HepG2 (cell line): Measurements from ENCODE around the gene EPN3. TPM values are rescaled to one million over a fixed set of nuclear protein-coding genes. Genes with fewer than 3 reads are reported as not detected.

Experiments used
- ATAC-seq: fragments of 200-7000 bp; cut with Tn5 transposase; 3 replicates; pipeline ENCODE4 v1.9.1; 2020; ENCODE audit warnings: mild to moderate bottlenecking, moderate library complexity
- BruUV-seq: library from RNA; stranded (reverse); fragments of 400-500 nt; replicated peaks from 2 replicates; lab custom pipeline; 2021; lab: Mats Ljungman, UMichigan
- CTCF ChIA-PET: fragments of 300-600 bp; formaldehyde crosslinking; extraction: SDS; loops from one replicate; lab custom pipeline; 2021; ENCODE audit warnings: low total read pairs, inconsistent platforms, low intra/inter-chr PET ratio; lab: Yijun Ruan, JAX
- POLR2A ChIA-PET: fragments of 350-600 bp; sonication (Branson Sonifier 250); formaldehyde crosslinking; loops from one replicate; lab custom pipeline; 2020; ENCODE audit warnings: antibody characterized with exemption, inconsistent platforms; lab: Yijun Ruan, JAX
- DNase-seq: peaks from one replicate; pipeline ENCODE4 v3.0.0-alpha.2; 2015; ENCODE audit warnings: low spot score
- FAIRE-seq: peaks from 3 replicates; lab custom pipeline; 2011; peaks lifted over from hg19 to GRCh38; lab: Jason Lieb, UNC
- H2AFZ ChIP-seq: one replicate; pipeline ENCODE4 v1.6.1; 2011; ENCODE audit warnings: low read length, inconsistent platforms
- H3K27ac ChIP-seq: fragments of 300-600 bp; 3 replicates; pipeline ENCODE4 v1.8.0; 2011; ENCODE audit warnings: mixed run types, mild to moderate bottlenecking, mixed read lengths, low read length, inconsistent platforms; ENCODE audit not compliant: insufficient read depth; ENCODE audit errors: extremely low read length
- H3K27me3 ChIP-seq, 2 experiments: fragments of 200-600 bp in 1 of 2; 2 replicates in 1 of 2; 3 replicates in 1 of 2; pipeline versions ENCODE4 v1.6.0 to v1.8.0; 2011; ENCODE audit warnings: low read length in 2 of 2, mild to moderate bottlenecking in 2 of 2, moderate library complexity in 2 of 2, inconsistent platforms in 1 of 2; ENCODE audit not compliant: insufficient read depth in 2 of 2, control insufficient read depth in 1 of 2
- H3K36me3 ChIP-seq, 2 experiments: fragments of 200-600 bp in 1 of 2; replicated peaks in 1 of 2; 2 replicates in 1 of 2; 3 replicates in 1 of 2; pipeline versions ENCODE4 v1.5.1 to v1.8.0; 2011; ENCODE audit warnings: low read length in 2 of 2, inconsistent platforms in 1 of 2; ENCODE audit not compliant: insufficient read depth in 2 of 2, control insufficient read depth in 1 of 2
- H3K4me1 ChIP-seq: 2 replicates; pipeline ENCODE4 v1.5.1; 2012; ENCODE audit warnings: low read length, inconsistent platforms; ENCODE audit not compliant: insufficient read depth
- H3K4me2 ChIP-seq: 2 replicates; pipeline ENCODE4 v1.6.0; 2011; ENCODE audit warnings: low read depth, low read length, inconsistent platforms
- H3K4me3 ChIP-seq, 3 experiments: fragments of 200-600 bp in 1 of 3; sonication (generic), shearing (Covaris generic) in 1 of 3; replicated peaks in 1 of 3; 2 replicates each; pipeline ENCODE4 v1.5.1; 2011 to 2016; ENCODE audit warnings: low read length in 3 of 3, inconsistent platforms in 2 of 3, low read depth in 2 of 3, mild to moderate bottlenecking in 2 of 3, control low read depth in 1 of 3, mixed read lengths in 1 of 3; ENCODE audit not compliant: insufficient read depth in 1 of 3
- H3K79me2 ChIP-seq: one replicate; pipeline ENCODE4 v1.6.1; 2011; ENCODE audit warnings: low read length, inconsistent platforms; ENCODE audit not compliant: insufficient read depth
- H3K9ac ChIP-seq: 2 replicates; pipeline ENCODE4 v1.6.0; 2011; ENCODE audit warnings: mild to moderate bottlenecking, low read depth, low read length, inconsistent platforms; ENCODE audit not compliant: insufficient read depth
- H3K9me3 ChIP-seq: 2 replicates; pipeline ENCODE4 v1.5.1; 2012; ENCODE audit warnings: mild to moderate bottlenecking, low read length
- H4K20me1 ChIP-seq: 2 replicates; pipeline ENCODE4 v1.6.0; 2011; ENCODE audit warnings: inconsistent platforms, mild to moderate bottlenecking, low read length, moderate library complexity; ENCODE audit not compliant: insufficient read depth
- GATA4 ChIP-seq: sonication (generic); IDR thresholded peaks from 2 replicates; pipeline ENCODE4 v1.6.1; 2016; ENCODE audit warnings: antibody characterized with exemption, low read depth, borderline replicate concordance
- KLF16 ChIP-seq, 2 experiments: sonication (generic) in 1 of 2; formaldehyde crosslinking in 1 of 2; IDR thresholded peaks; 2 replicates each; pipeline versions ENCODE4 v1.6.1 to v1.8.0; 2016 to 2023; ENCODE audit warnings: missing genetic modification reagents in 2 of 2, missing compliant biosample characterization in 1 of 2
- MXD4 ChIP-seq: IDR thresholded peaks from 2 replicates; pipeline ENCODE4 v1.6.1; 2016; ENCODE audit warnings: mild to moderate bottlenecking, missing biosample characterization, missing genetic modification reagents
- NCOA2 ChIP-seq: sonication (generic); formaldehyde crosslinking; IDR thresholded peaks from 2 replicates; pipeline ENCODE4 v1.8.0; 2022; ENCODE audit warnings: inconsistent platforms
- NR2C2 ChIP-seq: sonication (generic); formaldehyde crosslinking; IDR thresholded peaks from 2 replicates; pipeline ENCODE4 v1.4.0; 2020; ENCODE audit warnings: missing genetic modification reagents, mild to moderate bottlenecking, moderate library complexity, borderline replicate concordance
- NRL ChIP-seq: sonication (generic); formaldehyde crosslinking; IDR thresholded peaks from 2 replicates; pipeline ENCODE4 v1.5.0; 2020; ENCODE audit warnings: missing genetic modification reagents, mild to moderate bottlenecking, moderate library complexity, borderline replicate concordance
- SMC3 ChIP-seq: IDR thresholded peaks from 2 replicates; pipeline ENCODE4 v1.6.1; 2011; ENCODE audit warnings: low read length, improper control_type of control experiment
- SUZ12 ChIP-seq: fragments of 150-350 bp; IDR thresholded peaks from 2 replicates; pipeline ENCODE4 v1.6.1; 2014; ENCODE audit warnings: low read depth, low read length
- ZBTB7B ChIP-seq: sonication (generic); formaldehyde crosslinking; IDR thresholded peaks from 2 replicates; pipeline ENCODE4 v1.4.0; 2020; ENCODE audit warnings: missing genetic modification reagents
- ZNF598 ChIP-seq: sonication (generic); formaldehyde crosslinking; IDR thresholded peaks from 2 replicates; pipeline ENCODE4 v1.5.1; 2020; ENCODE audit warnings: mild to moderate bottlenecking, missing genetic modification reagents, borderline replicate concordance
- WGBS: methylation state at CpG from one replicate; pipeline ENCODE4 v1.1.6; 2017; ENCODE audit warnings: low lambda C conversion rate; 5-methylcytosine and 5-hydroxymethylcytosine counted together
- in situ Hi-C: cut with HindIII; loops from 2 replicates; pipeline ENCODE4 v1.10.0; 2017; ENCODE audit warnings: low pct_unique_long_range_greater_than_20kb; ENCODE audit not compliant: extremely low pct_ligation_motif_present
- intact Hi-C: fragments of 100-400 bp; cut with micrococcal nuclease; formaldehyde crosslinking; loops from one replicate; pipeline ENCODE4 v1.10.0; 2022; ENCODE audit not compliant: unreplicated experiment
- polyA plus RNA-seq, 8 experiments: library from polyadenylated mRNA; depleted of rRNA in 3 of 8; stranded (reverse) in 7 of 8; unstranded in 1 of 8; fragments of >200 nt; fragmentation: Illumina TruSeq in 4 of 8; extraction: Trizol in 4 of 8; gene quantifications; 2 replicates each; pipeline versions ENCODE4 v1.2.1 to v1.2.3, GENCODE V29; 2011 to 2016; ENCODE audit warnings: low read depth in 4 of 8, missing spikeins in 1 of 8, mixed read lengths in 1 of 8; ENCODE audit not compliant: insufficient read depth in 1 of 8
- total RNA-seq, 5 experiments: library from RNA; depleted of rRNA; stranded (reverse); fragments of >200 nt; fragmentation: Illumina TruSeq; extraction: Trizol; gene quantifications; 2 replicates each; pipeline ENCODE4 v1.2.3, GENCODE V29; 2016; ENCODE audit warnings: low read depth in 1 of 5
- TF ChIP-seq, protein P1 (sequence below): sonication (generic); formaldehyde crosslinking; IDR thresholded peaks from 2 replicates; pipeline ENCODE4 v1.5.0; 2020; ENCODE audit warnings: missing genetic modification reagents, mild to moderate bottlenecking, borderline replicate concordance
- TF ChIP-seq, protein P2 (sequence below), 2 experiments: sonication (generic) in 1 of 2; formaldehyde crosslinking in 1 of 2; IDR thresholded peaks; 2 replicates each; pipeline versions ENCODE4 v1.4.0 to v1.6.1; 2018 to 2020; ENCODE audit warnings: missing genetic modification reagents in 2 of 2, borderline replicate concordance in 1 of 2, low read depth in 1 of 2, mild to moderate bottlenecking in 1 of 2, missing biosample characterization in 1 of 2
- TF ChIP-seq, protein P3 (sequence below): IDR thresholded peaks from 2 replicates; pipeline ENCODE4 v1.6.1; 2016; ENCODE audit warnings: low read depth
- TF ChIP-seq, protein P4 (sequence below): sonication (generic); formaldehyde crosslinking; IDR thresholded peaks from 2 replicates; pipeline ENCODE4 v1.5.1; 2020; ENCODE audit warnings: mild to moderate bottlenecking, missing genetic modification reagents, borderline replicate concordance

Gene EPN3
- total and polyA plus RNA-seq, 2 of the 13 experiments (the other 11 are each of a cell fraction or from before 2014, with no cell fraction given) = 0.11 to 0.95 TPM

DNA sequence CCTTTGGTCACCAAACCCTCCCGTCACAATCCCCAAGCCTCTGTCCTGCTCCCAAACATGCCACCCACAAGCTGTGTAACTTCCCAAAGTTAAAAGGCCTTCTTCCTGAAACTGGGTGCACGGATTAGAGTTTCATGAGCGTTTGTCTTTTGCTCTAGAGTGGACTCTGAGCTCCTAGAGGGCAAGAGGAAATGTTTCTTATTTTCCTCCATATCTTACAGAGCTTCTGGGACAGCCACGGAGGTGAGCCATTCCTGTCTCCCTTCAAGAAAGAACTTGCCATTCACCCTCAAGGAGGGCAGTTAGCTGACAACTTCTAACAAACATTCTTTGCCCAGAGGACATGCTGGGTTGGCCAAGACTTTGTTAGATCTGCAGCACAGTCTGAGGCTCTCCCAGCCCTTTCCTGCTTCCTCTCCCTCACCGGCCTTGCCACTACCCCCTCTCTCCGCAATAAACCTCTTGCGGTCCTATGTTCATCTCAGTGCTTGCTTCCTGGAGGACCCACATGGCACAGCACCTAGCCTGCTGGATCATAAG, 26.9 kb upstream of the EPN3 start (continued):
- TF ChIP-seq, protein P1, sequence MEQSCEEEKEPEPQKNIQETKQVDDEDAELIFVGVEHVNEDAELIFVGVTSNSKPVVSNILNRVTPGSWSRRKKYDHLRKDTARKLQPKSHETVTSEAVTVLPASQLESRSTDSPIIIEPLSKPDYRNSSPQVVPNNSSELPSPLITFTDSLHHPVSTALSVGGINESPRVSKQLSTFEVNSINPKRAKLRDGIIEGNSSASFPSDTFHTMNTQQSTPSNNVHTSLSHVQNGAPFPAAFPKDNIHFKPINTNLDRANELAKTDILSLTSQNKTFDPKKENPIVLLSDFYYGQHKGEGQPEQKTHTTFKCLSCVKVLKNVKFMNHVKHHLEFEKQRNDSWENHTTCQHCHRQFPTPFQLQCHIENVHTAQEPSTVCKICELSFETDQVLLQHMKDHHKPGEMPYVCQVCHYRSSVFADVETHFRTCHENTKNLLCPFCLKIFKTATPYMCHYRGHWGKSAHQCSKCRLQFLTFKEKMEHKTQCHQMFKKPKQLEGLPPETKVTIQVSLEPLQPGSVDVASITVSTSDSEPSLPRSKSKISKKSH (CRISPR knock-in tag) = no peak
- TF ChIP-seq ZBTB7B (0 out of 2 replicates have a peak, but pooled peaks have one; percentile 32), SUZ12 (no peak), NR2C2 (CRISPR knock-in tag) (no peak), MXD4 (CRISPR knock-in tag) (no peak)
- TF ChIP-seq, protein P2, sequence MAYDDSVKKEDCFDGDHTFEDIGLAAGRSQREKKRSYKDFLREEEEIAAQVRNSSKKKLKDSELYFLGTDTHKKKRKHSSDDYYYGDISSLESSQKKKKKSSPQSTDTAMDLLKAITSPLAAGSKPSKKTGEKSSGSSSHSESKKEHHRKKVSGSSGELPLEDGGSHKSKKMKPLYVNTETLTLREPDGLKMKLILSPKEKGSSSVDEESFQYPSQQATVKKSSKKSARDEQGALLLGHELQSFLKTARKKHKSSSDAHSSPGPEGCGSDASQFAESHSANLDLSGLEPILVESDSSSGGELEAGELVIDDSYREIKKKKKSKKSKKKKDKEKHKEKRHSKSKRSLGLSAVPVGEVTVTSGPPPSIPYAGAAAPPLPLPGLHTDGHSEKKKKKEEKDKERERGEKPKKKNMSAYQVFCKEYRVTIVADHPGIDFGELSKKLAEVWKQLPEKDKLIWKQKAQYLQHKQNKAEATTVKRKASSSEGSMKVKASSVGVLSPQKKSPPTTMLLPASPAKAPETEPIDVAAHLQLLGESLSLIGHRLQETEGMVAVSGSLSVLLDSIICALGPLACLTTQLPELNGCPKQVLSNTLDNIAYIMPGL (CRISPR knock-in tag; IDR thresholded peaks at IDR 0.05; ENCODE audit: borderline replicate concordance in 1 of 2, low read depth in 1 of 2) = no peak

DNA sequence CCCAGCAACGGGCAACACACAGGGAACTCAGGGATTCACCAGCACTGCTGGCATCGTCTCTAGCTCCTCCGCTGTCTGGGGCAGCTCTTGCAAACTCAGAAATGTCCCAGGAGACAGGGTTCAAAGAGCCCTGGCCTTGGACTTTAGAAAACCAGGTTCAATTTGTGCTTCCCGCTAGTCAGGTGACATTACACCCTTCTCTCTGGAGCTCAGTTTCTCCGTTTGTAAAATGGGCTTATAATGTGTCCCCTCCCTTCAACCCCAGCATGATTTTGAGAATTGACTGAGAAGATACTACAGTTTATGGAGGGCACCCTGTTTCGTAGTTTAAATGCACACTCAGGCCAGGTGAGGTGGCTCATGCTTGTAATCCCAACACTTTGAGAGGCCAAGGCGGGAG, 26.2 kb upstream of the EPN3 start:
- Histone ChIP-seq H3K36me3 (no peaks in the 10 kb centered on the region), H3K4me1 (peaks cover 52% of the 10 kb centered on the region), H4K20me1 (no peaks in the 10 kb centered on the region), H3K27me3 (peaks cover 0 to 4% of the 10 kb centered on the region in 2 experiments; a peak in 4 of 5 replicates), H3K4me2 (peak overlapping the region; percentile 58), H3K79me2 (no peaks in the 10 kb centered on the region), H3K27ac (no peak overlapping the region), H3K9me3 (no peaks in the 10 kb centered on the region), H2AFZ (no peak overlapping the region), H3K9ac (no peak overlapping the region), H3K4me3 (peak overlapping the region in 1 of 3 experiments; percentile 40; a peak in 2 of 6 replicates)
- 28% methylated on average over 7 of the region's 7 CpGs for WGBS
- no peak for DNase-seq
- ATAC-seq = no peak
- CTCF ChIA-PET = no interaction called here
- intact Hi-C loops (no loop called here), in situ Hi-C loops (no loop called here)
- POLR2A ChIA-PET = interaction anchor here (0.9 to 3.4 kb wide), 4 partner anchors 13 to 178 kb away, joined by 3 to 13 read pairs (median 8); no protein-coding TSS in a partner anchor
- no peak for FAIRE-seq
- no TSS peak for BruUV-seq
- TF ChIP-seq ZNF598 (CRISPR knock-in tag) (no peak), NCOA2 (no peak), GATA4 (no peak), SMC3 (no peak), NRL (no peak), KLF16 (CRISPR knock-in tag; IDR thresholded peaks at IDR 0.05) (no peak)
- TF ChIP-seq, protein P3, sequence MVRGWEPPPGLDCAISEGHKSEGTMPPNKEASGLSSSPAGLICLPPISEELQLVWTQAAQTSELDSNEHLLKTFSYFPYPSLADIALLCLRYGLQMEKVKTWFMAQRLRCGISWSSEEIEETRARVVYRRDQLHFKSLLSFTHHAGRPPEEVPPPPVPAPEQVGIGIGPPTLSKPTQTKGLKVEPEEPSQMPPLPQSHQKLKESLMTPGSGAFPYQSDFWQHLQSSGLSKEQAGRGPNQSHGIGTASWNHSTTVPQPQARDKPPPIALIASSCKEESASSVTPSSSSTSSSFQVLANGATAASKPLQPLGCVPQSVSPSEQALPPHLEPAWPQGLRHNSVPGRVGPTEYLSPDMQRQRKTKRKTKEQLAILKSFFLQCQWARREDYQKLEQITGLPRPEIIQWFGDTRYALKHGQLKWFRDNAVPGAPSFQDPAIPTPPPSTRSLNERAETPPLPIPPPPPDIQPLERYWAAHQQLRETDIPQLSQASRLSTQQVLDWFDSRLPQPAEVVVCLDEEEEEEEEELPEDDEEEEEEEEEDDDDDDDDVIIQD = no peak
- TF ChIP-seq, protein P4, sequence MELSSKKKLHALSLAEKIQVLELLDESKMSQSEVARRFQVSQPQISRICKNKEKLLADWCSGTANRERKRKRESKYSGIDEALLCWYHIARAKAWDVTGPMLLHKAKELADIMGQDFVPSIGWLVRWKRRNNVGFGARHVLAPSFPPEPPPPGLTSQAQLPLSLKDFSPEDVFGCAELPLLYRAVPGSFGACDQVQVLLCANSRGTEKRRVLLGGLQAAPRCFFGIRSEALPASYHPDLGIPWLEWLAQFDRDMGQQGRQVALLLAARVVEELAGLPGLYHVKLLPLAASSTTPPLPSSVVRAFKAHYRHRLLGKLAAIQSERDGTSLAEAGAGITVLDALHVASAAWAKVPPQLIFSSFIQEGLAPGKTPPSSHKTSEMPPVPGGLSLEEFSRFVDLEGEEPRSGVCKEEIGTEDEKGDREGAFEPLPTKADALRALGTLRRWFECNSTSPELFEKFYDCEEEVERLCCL (CRISPR knock-in tag) = no peak
